GM19240 (cell line): Measurements from ENCODE around the gene IQGAP2.

ENCODE experiments used
- DNase-seq: peaks from one replicate; pipeline ENCODE4 v3.0.0; 2011; ENCODE audit warnings: low spot score; ENCODE audit not compliant: insufficient read length

Gene IQGAP2

GRCh38 chr5:76445830-76446229 is 42.7 kb downstream of the IQGAP2 start:
- no peak for DNase-seq

GRCh38 chr5:76446776-76447175 is 43.7 kb downstream of the IQGAP2 start:
- DNase-seq = no peak

- DNase-seq = no peak
These were observed 46.5 kb downstream of the IQGAP2 start for GRCh38 chr5:76449606-76450005.

- no peak for DNase-seq
These were observed 47.0 kb downstream of the IQGAP2 start for GRCh38 chr5:76450054-76450453.

GRCh38 chr5:76451031-76451701 is 48.1 kb downstream of the IQGAP2 start:
- no peak for DNase-seq

- no peak for DNase-seq
These were observed 52.5 kb downstream of the IQGAP2 start for GRCh38 chr5:76455531-76456133.

GRCh38 chr5:76456258-76456657 is 53.2 kb downstream of the IQGAP2 start:
- no peak for DNase-seq

- DNase-seq = no peak
These were observed 54.8 kb downstream of the IQGAP2 start for GRCh38 chr5:76457674-76458485.

- no peak for DNase-seq
These were observed 55.4 kb downstream of the IQGAP2 start for GRCh38 chr5:76458486-76458830.

- DNase-seq = no peak
These were observed 57.0 kb downstream of the IQGAP2 start for GRCh38 chr5:76460104-76460503.

- DNase-seq = no peak
These were observed 59.1 kb downstream of the IQGAP2 start for GRCh38 chr5:76462097-76462667.

GRCh38 chr5:76467216-76467615 is 64.1 kb downstream of the IQGAP2 start:
- no peak for DNase-seq

GRCh38 chr5:76468635-76469425 is 65.7 kb downstream of the IQGAP2 start:
- DNase-seq = no peak

GRCh38 chr5:76469656-76470290 is 66.7 kb downstream of the IQGAP2 start:
- no peak for DNase-seq

- DNase-seq = no peak
These were observed 67.9 kb downstream of the IQGAP2 start for GRCh38 chr5:76470976-76471375.

- DNase-seq = no peak
These were observed 68.3 kb downstream of the IQGAP2 start for GRCh38 chr5:76471406-76471805.

- DNase-seq = no peak
These were observed 68.9 kb downstream of the IQGAP2 start for GRCh38 chr5:76471987-76472334.

GRCh38 chr5:76472335-76473008 is 69.4 kb downstream of the IQGAP2 start:
- DNase-seq = no peak

- no peak for DNase-seq
These were observed 69.9 kb downstream of the IQGAP2 start for GRCh38 chr5:76473009-76473336.

- DNase-seq = no peak
These were observed 70.6 kb downstream of the IQGAP2 start for GRCh38 chr5:76473661-76474060.

GRCh38 chr5:76474377-76474776 is 71.3 kb downstream of the IQGAP2 start:
- DNase-seq = no peak
